ENCODE data around the gene LSS. TPM values are rescaled to one million over a fixed set of nuclear protein-coding genes. Genes with fewer than 3 reads are reported as not detected.

Gene LSS
- total RNA-seq, 1 donor from 2014 or later: 61.0 TPM

GRCh38 chr21:46139686-46140085, 88.9 kb downstream of the LSS start:
- DNase-seq (ENCODE audit: low read depth in 2 of 2): no peak

- no peak for DNase-seq (ENCODE audit: low read depth in 2 of 2)
These were observed 90.1 kb downstream of the LSS start for GRCh38 chr21:46138383-46138970.

Other genes with a start within 250 kb of the LSS start
- gene COL6A1, start 247.0 kb downstream of the LSS start, total RNA-seq: 6.7 and 13.5 TPM in 2 replicates
- 6.5 and 46.0 TPM in 2 replicates for gene COL6A2, start 130.7 kb downstream of the LSS start, total RNA-seq
- 0.13 TPM in 1 of 2 replicates, not detected in the other for gene FTCD, start 73.2 kb downstream of the LSS start, total RNA-seq
- gene SPATC1L, start 44.3 kb downstream of the LSS start, total RNA-seq: 2.1 and 4.8 TPM in 2 replicates
- 51.2 and 69.3 TPM in 2 replicates for gene MCM3AP, start 56.8 kb upstream of the LSS start, total RNA-seq
- 5.3 and 7.5 TPM in 2 replicates for gene YBEY, start 57.6 kb upstream of the LSS start, total RNA-seq
- 2.0 and 3.3 TPM in 2 replicates for gene C21orf58, start 95.1 kb upstream of the LSS start, total RNA-seq
- gene PCNT, start 95.4 kb upstream of the LSS start, total RNA-seq: 14.0 and 14.9 TPM in 2 replicates
- gene DIP2A, start 230.1 kb upstream of the LSS start, total RNA-seq: 19.0 and 27.8 TPM in 2 replicates